Stimulated activated CD4-positive, alpha-beta T cell treated with anti-CD3 and anti-CD28 coated beads, Interleukin-2, amount 100 ng/mL, for 4 hours (primary cell): Measurements from ENCODE around the gene LAMC3.
"Not testable (repeated sequence)": the region's sequence is repeated elsewhere in the genome, so short reads cannot be mapped to it uniquely, and the experiment has no call there.

ENCODE experiments used
- DNase-seq: peaks from one replicate; pipeline ENCODE4 v3.0.0-alpha.2; 2020; ENCODE audit warnings: low read depth

LAMC3 gene

GRCh38 chr9:131028931-131029573 is 20.1 kb downstream of the LAMC3 start:
- no peak for DNase-seq

DNA sequence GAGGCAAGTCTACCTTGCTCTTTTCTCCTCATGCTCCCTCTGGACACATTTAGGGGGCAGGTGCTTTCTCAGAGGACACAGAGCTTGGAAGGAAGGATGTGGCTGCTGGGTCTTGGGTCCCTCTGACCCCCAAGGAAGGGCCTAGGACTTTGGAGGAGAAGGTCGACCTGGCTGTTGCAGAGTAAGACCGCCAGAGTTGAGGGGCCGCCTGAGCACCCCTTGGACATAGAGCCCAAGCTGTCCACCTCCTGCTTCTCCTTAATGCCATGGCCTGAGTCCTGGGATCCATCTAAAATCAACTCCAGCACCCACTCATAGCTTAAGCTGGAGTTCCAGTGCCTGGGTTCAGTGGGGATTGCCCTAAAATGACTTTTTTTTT is 20.6 kb downstream of the LAMC3 start:
- DNase-seq, result no peak

- no peak for DNase-seq
Measured at GRCh38 chr9:131030239-131031004, 21.4 kb downstream of the LAMC3 start.

DNA sequence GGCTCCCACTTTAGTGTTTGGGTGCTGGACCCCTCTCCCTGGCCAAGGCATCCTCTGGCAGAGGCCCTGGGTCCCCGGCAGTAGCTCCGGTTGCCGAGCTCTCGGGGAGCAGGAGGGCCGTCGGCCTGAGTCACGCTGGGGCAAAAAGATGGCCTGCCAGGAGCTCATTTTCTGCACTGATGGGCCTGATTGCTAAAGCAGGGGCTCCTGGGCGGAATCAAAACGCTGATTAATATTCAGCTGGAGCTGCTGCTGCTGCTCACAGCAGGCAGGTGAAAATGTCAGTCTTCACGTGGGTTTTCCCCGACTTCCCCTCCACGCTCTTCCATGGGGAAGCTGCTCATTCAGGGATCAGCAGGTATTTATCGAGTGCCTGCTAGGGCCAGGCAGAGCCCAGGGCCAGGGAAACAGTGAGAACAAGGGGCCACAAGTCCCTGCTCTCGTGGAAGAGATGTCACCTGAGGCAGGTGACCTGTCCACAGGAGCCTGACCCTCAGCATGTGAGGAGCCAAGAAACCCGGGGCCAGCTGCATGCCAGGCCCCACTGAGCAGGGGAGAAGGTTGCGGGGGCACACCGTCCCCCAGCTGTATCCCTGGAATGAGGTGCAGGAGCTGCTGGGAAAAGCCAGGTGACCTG is 22.1 kb downstream of the LAMC3 start:
- DNase-seq, result no peak

DNA sequence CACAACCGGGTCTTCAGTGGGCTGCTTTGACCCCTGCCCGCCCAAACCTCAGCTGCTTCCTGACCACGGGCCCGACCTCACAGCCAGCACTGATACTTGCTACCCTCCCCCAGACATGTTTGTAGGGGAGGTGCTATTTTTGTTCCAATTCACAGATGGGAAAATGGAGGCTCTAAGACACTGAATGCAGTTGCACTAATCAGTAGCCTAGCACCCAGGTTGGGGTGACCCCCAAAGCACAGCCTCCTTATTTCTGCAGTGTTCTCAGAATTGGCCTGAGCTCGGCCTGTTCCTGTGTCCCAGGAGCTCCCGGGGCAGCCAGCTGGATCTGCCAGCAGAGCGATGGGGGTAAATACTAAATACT is 22.6 kb downstream of the LAMC3 start:
- no peak for DNase-seq

DNA sequence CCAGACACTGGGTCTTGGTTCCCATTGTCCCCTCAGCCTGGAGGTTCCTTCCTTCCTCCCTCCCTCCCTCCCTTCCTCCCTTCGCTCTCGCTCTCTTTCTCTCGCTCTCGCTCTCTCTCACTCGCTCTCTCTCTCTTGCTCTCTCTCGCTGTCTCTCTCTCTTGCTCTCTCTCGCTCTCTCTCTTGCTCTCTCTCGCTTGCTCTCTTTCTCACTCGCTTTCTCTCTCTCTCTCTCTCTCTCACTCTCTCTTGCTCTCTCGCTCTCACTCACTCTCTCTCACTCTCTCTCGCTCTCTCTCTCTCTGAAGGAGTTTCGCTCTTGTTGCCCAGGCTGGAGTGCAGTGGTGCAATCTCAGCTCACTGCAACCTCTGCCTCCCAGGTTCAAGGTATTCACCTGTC is 23.4 kb downstream of the LAMC3 start:
- no peak for DNase-seq

DNA sequence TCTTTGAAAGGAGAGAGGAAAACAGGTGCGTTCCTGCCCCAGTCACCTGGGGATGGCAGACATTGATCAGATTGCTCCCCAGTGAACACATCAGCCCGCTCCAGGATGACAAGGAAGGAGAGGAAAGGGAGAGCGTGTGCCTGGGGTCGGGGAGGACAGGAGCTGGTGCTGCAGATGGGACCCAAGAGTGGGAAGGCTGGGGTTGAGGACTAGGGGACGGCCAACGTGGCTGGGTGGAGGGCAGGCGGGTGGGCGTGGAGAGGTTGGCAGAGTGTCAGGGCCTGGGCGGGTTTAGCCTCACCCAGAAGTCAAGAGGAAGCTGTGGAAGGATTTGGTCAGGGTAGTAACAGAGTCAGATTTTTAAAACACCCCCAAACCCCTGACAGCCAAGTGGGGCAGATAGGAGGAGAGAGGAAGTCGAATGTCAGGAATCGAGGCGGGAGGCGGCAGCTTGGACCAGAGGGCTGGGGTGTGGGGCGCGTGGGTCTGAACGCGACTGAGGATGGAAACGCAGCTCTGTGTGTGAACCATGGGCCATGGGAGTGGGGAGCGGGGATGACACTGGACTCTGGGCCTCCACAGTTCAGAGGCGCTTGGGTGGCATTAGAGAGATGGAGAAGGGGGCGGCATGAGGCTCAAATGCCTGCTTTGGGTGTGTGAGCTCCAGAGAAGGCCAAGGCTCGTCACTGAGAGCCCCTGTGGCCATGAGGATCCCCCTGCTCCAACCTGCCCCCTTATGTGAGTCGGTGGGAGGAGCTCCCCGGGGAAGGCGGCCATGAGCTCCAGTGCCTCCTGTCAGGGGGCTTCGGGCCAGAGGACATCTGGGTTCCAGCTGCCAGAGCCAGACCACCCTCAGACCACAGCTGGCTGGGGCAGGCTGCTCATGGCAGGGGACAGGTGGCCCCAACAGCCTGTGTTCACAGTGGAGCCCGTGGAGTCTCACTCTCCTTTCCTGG is 24.6 kb downstream of the LAMC3 start:
- no peak for DNase-seq

DNA sequence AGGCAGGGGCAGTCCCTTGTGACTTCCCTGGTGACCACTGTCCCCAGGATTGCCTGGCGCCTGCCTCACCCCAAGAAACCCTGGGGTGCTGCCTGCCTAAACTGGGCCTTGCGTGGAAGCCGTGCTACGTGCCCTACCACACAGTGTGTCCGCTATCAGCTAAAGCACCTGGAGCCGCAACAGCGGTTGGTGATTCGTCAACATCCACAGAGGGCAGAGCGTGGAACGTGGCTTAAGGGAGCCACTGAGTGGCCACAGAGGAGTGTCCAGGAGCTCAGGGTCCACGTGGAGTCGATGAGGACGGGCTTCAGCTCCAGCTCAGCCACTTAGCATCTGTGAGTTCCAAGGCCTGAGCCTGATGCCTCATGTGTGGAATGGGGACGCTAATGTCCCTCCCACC is 25.3 kb downstream of the LAMC3 start:
- DNase-seq, result no peak

DNA sequence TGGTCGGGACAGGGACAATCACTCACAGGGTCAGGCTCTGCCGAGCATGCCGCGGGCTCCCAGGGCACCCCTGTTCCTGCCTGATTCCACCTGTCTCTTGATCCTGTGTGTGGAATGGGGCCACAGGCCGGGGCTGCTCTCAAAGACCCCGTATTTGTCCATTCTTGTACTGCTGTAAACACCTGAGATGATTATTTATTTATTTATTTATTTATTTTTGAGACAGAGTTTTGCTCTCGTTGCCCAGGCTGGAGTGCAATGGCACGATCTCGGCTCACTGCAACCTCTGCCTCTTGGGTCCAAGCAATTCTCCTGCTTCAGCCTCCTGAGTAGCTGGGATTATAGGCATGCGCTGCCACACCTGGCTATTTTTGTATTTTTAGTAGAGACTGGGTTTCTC is 25.8 kb downstream of the LAMC3 start:
- DNase-seq, result not testable (repeated sequence)

DNA sequence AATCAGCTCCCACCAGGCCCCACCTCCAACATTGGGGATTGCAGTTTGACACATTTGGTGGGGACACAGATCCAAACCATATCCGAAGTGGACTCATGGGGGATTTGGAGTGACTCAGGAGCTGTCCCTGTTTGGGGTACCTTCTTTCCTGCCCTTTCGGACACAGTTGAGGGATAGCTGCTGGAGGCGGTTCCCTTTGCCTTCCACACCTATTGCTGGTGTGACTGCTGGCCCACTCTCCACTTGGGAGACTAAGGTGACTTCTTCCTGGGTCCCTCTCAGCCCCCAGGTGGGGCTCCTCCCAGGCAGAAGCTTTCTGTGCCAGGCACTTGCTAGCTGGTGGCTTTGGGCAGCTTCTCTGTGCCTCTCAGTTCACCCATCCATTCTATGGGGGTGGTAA is 26.6 kb downstream of the LAMC3 start:
- no peak for DNase-seq

DNA sequence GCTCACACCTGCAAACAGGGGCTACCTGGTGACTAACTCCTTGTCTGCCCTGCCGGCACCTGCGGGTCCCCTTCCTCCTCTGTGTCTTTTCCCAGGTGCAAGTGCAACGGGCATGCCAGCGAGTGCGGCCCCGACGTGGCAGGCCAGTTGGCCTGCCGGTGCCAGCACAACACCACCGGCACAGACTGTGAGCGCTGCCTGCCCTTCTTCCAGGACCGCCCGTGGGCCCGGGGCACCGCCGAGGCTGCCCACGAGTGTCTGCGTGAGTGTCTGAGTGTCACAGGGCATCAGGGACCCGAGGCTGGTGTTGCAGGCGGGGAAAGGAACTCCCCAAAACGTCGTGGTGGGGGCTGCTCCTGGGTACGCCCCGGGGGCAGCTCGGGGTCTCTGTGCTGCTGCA is 27.1 kb downstream of the LAMC3 start:
- no peak for DNase-seq

DNA sequence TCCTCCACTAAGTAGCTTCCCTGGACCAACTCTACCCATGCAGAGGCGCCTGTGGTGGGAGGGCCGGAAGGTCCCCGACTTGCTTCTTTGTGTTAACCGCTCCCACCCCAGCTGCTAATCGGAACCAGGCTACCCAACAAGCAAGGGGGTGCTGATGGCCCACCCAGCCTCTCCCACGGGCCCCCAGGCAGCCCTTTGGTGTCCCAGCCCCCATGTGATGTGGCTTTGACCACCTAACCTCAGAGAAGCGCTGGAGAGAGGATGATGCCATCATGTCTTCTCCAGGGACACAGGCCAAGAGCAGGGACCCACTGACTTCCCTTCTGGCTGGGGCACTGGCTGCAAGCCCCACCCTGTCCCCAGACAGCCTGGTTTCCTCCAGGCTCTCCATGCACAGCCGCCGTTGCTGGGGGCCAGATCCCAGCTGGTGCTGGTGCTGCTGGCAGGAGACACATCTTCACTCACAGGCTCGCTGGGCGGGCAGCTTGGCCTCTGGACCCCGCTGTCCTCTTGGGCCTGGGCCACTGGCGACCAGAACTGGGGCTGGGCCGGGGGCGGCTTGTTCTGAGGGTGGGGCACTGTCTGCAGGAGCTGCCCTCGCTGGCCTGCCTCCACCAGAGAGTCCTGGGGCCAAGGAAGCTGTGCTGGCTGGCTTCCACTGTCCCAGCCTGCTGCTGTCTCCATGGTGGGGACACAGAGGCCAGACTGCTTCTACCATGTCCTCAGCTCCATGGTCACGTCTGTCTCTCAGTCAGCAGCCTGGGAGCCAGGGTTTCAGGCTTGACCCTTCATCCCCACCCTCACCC is 27.8 kb downstream of the LAMC3 start:
- no peak for DNase-seq

DNA sequence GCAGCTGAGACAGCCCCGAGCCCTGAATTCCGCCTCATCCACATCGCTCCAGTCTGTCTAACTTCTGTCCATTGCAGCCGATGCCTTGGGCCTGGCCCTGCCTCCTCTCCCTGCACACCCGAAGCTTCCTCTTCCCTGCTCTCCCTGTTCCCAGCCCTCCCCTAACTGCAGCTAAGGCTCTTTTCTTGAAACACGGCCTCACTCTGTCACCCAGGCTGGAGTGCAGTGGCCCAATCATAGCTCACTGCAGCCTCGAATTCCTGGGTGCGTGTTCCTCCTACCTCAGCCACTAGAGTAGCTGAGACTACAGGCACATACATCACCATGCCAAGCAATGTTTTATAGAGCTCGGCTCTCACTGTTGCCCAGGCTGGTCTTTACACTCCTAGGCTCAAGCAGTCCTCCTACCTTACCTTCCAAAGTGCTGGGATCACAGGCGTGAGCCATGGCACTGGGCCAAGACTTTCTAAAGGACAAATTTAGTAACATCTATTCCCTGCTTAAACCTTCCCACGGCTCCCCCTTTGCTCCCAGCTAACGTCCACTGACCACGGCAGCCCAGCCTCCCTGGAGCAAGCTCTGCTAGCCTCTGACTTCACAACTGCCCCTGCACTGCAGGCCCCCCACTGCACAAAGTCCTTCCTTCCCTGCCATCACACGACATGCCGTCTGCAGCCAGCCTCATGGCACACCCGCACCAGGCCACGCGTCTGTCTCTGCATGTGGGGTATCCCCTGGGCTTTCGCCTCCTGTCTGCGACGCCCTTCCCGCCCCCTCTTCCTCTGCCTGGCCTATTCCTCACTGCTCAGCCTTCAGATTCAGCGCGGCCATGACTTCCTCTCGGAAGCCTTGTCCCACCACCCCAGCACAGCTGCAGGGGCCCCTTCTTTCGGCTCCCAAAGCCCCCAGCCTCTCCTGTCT is 28.6 kb downstream of the LAMC3 start:
- no peak for DNase-seq

DNA sequence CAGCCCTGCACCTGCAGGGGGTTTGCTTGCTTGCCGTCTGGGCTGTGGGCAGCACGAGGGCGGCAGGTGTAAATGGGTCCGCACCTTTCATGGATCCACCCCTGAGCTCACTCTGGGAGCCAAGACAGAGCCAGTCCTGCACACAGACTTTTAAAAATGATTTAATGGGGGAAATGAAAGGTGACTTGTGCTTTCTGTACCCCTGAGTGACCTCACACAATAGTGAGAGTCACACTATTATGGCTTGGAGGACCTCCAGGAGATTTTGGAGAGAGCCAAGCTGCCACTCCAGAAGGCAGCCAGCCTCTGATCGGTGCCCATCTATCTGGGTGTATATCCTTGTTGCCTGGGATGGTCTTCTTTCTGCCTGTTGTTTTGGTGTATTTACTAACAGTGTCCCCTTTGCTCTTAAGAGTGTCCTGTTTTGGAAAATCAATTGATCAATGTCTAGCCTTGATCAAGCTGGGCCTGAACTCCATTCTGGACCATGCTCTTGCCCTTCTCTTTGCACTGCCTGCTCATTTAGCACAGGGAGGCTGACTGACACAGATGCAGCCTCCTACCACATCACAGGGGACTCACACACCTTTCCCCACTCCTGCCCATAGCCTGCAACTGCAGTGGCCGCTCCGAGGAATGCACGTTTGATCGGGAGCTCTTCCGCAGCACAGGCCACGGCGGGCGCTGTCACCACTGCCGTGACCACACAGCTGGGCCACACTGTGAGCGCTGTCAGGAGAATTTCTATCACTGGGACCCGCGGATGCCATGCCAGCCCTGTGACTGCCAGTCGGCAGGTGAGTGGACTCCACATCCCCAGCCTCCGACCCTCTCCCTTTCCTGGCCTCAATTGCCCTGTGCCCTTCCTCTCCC is 29.5 kb downstream of the LAMC3 start:
- no peak for DNase-seq

- no peak for DNase-seq
Measured at GRCh38 chr9:131039129-131039954, 30.4 kb downstream of the LAMC3 start.

GRCh38 chr9:131042666-131043065 is 33.7 kb downstream of the LAMC3 start:
- no peak for DNase-seq

DNA sequence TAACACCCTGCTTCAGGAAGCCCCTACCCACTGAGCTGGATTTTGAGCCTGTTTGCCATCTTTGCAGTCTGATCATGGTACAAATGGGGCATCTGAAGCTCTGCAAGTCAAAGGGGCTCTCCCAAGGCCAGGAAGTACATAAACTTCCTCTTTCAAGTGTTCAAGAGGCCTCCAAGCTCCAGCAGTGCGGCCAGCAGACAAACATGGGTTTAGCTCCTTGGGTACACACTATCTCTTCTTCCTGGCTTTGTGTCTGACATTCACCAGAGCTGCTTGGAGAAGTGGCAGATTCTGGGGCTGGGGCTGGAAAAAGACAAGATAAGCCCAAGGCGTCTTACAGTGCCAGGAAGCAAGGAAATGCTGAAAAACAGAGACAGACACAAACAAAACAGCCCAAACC is 34.1 kb downstream of the LAMC3 start:
- DNase-seq, result no peak

DNA sequence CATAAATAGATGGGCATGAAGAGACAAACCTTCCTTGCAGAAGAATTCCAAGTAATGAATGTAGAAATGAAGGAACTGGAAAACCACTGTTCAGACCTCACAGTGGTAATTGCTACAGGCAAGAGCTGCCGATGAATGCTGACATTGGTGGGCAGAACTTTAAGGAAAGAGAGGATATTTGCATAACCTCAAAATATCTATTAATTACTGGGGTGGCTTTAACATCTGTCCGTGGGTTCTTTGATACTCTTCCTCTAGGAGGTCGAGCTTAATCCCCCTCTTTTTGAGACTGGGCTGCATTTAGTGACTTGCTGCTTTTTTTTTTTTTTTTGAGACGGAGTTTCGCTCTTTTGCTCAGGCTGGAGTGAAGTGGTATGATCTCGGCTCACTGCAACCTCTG is 34.7 kb downstream of the LAMC3 start:
- no peak for DNase-seq
